Measurements from ENCODE around the gene MYOM3. TPM values are rescaled to one million over a fixed set of nuclear protein-coding genes. Genes with fewer than 3 reads are reported as not detected.
A peak's percentile ranks its signal among the peaks of the same experiment; 100 is the strongest.

Gene MYOM3
- total and polyA plus RNA-seq, 2 of the 13 experiments (the other 11 are each of a cell fraction or from before 2014, with no cell fraction given) = 5.8 to 15.3 TPM

GRCh38 chr1:24018611-24019580 lies 93.0 kb downstream of the MYOM3 start (continued):
- TF ChIP-seq ZNF670 (CRISPR knock-in tag; IDR thresholded peaks at IDR 0.05; ENCODE audit: borderline replicate concordance) (no peak), HNF4G (IDR thresholded peaks at IDR 0.05; ENCODE audit: borderline replicate concordance, low read depth, low read length) (peak; percentile 65), HNF4G (CRISPR knock-in tag; IDR thresholded peaks at IDR 0.05; ENCODE audit: borderline replicate concordance, low read depth) (peak; percentile 67; the same call in 1 of the 2 replicates), KAT7 (CRISPR knock-in tag; IDR thresholded peaks at IDR 0.05; ENCODE audit: borderline replicate concordance) (no peak), ZFP90 (CRISPR knock-in tag; IDR thresholded peaks at IDR 0.05; ENCODE audit: borderline replicate concordance) (peak; percentile 42; the same call in 1 of the 2 replicates), ZNF430 (CRISPR knock-in tag; IDR thresholded peaks at IDR 0.05) (no peak), MIER3 (CRISPR knock-in tag; IDR thresholded peaks at IDR 0.05; ENCODE audit: borderline replicate concordance) (no peak; the same call in 1 of the 2 replicates), RXRB (CRISPR knock-in tag; IDR thresholded peaks at IDR 0.05; ENCODE audit: borderline replicate concordance) (peak; percentile 91), ZNF235 (CRISPR knock-in tag; IDR thresholded peaks at IDR 0.05; ENCODE audit: borderline replicate concordance) (no peak), PAX8 (CRISPR knock-in tag; IDR thresholded peaks at IDR 0.05; ENCODE audit: borderline replicate concordance) (no peak), ZNF883 (CRISPR knock-in tag; IDR thresholded peaks at IDR 0.05; ENCODE audit: not compliant biosample characterization) (no peak), TFDP2 (CRISPR knock-in tag; IDR thresholded peaks at IDR 0.05) (peak; percentile 70; the same call in 1 of the 2 replicates), PHB2 (IDR thresholded peaks at IDR 0.05; ENCODE audit: partially characterized antibody) (no peak), ZNF362 (CRISPR knock-in tag; IDR thresholded peaks at IDR 0.05; ENCODE audit: borderline replicate concordance) (no peak), ZNF709 (CRISPR knock-in tag; IDR thresholded peaks at IDR 0.05) (no peak), PRMT3 (CRISPR knock-in tag; IDR thresholded peaks at IDR 0.05; ENCODE audit: borderline replicate concordance, low read depth) (no peak), THRA (CRISPR knock-in tag; IDR thresholded peaks at IDR 0.05; ENCODE audit: borderline replicate concordance) (peak; percentile 81), ATF1 (CRISPR knock-in tag; IDR thresholded peaks at IDR 0.05) (0 out of 2 replicates have a peak, but pooled peaks have one; percentile 37), NCOA1 (CRISPR knock-in tag; IDR thresholded peaks at IDR 0.05) (no peak), EEA1 (CRISPR knock-in tag; IDR thresholded peaks at IDR 0.05; ENCODE audit: borderline replicate concordance) (no peak), HMG20B (CRISPR knock-in tag; conservative IDR thresholded peaks at IDR 0.05) (peak; percentile 62; the same call in 1 of the 2 replicates), SMC3 (IDR thresholded peaks at IDR 0.05; ENCODE audit: low read length) (no peak; the same call in 1 of the 2 replicates), ZSCAN30 (CRISPR knock-in tag; IDR thresholded peaks at IDR 0.05) (no peak), ZFX (CRISPR knock-in tag; IDR thresholded peaks at IDR 0.05; ENCODE audit: low read depth) (peak; percentile 63), CHCHD3 (CRISPR knock-in tag; IDR thresholded peaks at IDR 0.05) (no peak), ELF4 (CRISPR knock-in tag; IDR thresholded peaks at IDR 0.05; ENCODE audit: borderline replicate concordance) (no peak), NFIC (IDR thresholded peaks at IDR 0.05; ENCODE audit: low read length) (peak; percentile 97)

Data from HepG2 (cell line).